Astrocyte of the cerebellum (primary cell): ENCODE measurements around the gene RNF212.

ENCODE experiments used
- DNase-seq: peaks from one replicate; pipeline ENCODE4 v3.0.0-alpha.2; 2011; ENCODE audit warnings: low read depth
- H3K4me3 ChIP-seq: 2 replicates; pipeline ENCODE4 v1.5.1; 2011; ENCODE audit warnings: mild to moderate bottlenecking, low read depth, low read length, moderate library complexity
- CTCF ChIP-seq: IDR thresholded peaks from 2 replicates; pipeline ENCODE4 v1.5.1; 2012; ENCODE audit warnings: low read length, low read depth, moderate library complexity, mild to moderate bottlenecking; ENCODE audit errors: missing control alignments
- in situ Hi-C: cut with HindIII; loops from 2 replicates; pipeline ENCODE4 v1.10.0; 2017; ENCODE audit warnings: low sequenced_read_pairs

RNF212 gene

GRCh38 chr4:1061760-1062159 lies 51.6 kb downstream of the RNF212 start:
- no peak for TF ChIP-seq CTCF
- no peak for DNase-seq
- in situ Hi-C loops: no loop called here
- no peak overlapping the region for H3K4me3 ChIP-seq

GRCh38 chr4:1061056-1061700 lies 52.2 kb downstream of the RNF212 start:
- in situ Hi-C loops: no loop called here
- DNase-seq: no peak
- H3K4me3 ChIP-seq: no peak overlapping the region
- no peak for TF ChIP-seq CTCF

GRCh38 chr4:1060621-1061020 lies 52.7 kb downstream of the RNF212 start:
- in situ Hi-C loops: no loop called here
- no peak for DNase-seq
- no peak for TF ChIP-seq CTCF
- no peak overlapping the region for H3K4me3 ChIP-seq

GRCh38 chr4:1060121-1060520 lies 53.2 kb downstream of the RNF212 start:
- in situ Hi-C loops: no loop called here
- H3K4me3 ChIP-seq: no peak overlapping the region
- no peak for DNase-seq
- TF ChIP-seq CTCF: no peak

- no peak for DNase-seq
- in situ Hi-C loops: loop anchor here (10.0 kb wide), 1 partner anchor 46 kb away; no protein-coding TSS in a partner anchor
Observed at GRCh38 chr4:1058997-1059665, 54.2 kb downstream of the RNF212 start.

GRCh38 chr4:1058198-1058996 lies 55.0 kb downstream of the RNF212 start:
- TF ChIP-seq CTCF: no peak
- in situ Hi-C loops: loop anchor here (10.0 kb wide), 1 partner anchor 46 kb away; no protein-coding TSS in a partner anchor
- DNase-seq: no peak
- H3K4me3 ChIP-seq: no peak overlapping the region

More at GRCh38 chr4:1058997-1059665, 54.2 kb downstream of the RNF212 start:
- TF ChIP-seq CTCF: no peak
- H3K4me3 ChIP-seq: no peak overlapping the region
